Left hindlimb (tissue), 1 donor: Measurements from ENCODE around the gene PCDH1.
A peak's percentile ranks its signal among the peaks of the same experiment; 100 is the strongest.

ENCODE experiments used
- DNase-seq: peaks from one replicate; pipeline ENCODE4 v3.0.0-alpha.2; 2018

The PCDH1 gene

GRCh38 chr5:141852448-141852847 is 25.8 kb downstream of the PCDH1 start:
- no peak for DNase-seq

DNA sequence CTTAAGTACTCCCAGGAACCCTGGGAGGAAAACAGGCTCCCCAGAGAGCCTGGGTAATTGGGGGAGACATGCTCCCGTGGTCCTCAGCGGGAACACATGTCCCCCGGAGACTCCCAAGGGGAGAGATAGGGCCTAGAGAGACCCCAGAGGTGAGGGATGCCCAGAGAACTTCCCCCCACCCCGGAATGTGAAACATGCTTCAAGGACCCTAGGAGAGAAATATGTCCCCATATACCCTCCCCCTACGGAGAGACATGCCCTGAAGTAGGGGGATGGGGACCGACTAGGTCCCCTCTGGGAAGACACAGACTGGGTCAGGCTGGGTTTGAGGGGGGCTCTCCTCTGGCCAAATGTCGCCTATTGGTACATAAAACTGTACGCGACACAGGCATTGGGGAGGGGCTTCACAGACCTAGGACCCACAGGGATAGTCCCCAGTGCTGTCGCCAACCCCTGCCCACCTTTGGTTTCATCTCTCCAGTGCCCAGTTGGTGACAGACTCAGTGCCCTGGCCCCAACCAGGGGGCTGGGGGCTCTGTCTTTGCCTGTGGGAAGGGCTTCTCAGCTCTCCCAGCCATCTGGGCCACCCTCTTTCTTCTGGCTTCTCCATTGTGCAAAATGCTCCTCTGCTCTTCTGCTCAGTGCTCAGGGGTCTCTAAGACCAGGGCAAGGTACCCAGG is 26.9 kb downstream of the PCDH1 start:
- no peak for DNase-seq

GRCh38 chr5:141850786-141851185 is 27.4 kb downstream of the PCDH1 start:
- DNase-seq, result no peak

- DNase-seq, result peak; percentile 44
These were observed 27.9 kb downstream of the PCDH1 start for GRCh38 chr5:141850244-141850768.

- DNase-seq, result peak; percentile 90
These were observed 28.6 kb downstream of the PCDH1 start for GRCh38 chr5:141849415-141850243.

DNA sequence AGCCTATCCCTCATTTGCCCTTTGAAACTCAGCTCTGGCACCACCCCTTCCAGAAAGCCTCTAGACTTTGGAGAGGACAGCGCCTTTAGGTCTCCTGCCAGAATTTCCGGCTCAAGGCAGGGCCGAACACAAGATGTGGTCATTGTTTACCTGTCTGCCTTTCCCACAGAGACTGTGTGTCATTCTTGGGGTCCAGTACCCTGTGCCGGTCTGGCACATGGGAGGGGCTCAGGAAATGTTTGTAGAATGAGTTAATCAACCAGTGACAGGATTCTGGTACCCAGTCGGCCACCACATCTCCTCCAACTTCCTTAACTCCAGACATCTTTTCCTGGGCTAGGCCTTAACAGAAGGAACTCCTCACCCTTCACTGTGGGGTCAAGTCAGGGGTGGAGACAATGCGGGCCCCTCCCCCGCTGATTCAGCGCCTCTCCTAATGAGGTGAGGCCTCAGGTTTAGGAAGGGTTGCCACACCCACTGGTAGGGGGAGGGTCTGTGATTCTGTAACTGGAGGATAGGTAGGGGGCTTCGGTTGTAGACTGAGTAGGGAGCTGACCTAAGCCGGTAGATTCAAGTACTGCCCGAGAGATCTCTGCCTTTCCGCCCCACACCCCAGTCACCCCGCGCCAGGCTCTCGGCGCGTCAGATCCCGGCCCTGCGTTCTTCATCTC is 29.3 kb downstream of the PCDH1 start:
- peak; percentile 44 for DNase-seq

GRCh38 chr5:141846031-141846430 is 32.2 kb downstream of the PCDH1 start:
- DNase-seq, result no peak

- DNase-seq, result no peak
These were observed 32.8 kb downstream of the PCDH1 start for GRCh38 chr5:141845371-141845851.

DNA sequence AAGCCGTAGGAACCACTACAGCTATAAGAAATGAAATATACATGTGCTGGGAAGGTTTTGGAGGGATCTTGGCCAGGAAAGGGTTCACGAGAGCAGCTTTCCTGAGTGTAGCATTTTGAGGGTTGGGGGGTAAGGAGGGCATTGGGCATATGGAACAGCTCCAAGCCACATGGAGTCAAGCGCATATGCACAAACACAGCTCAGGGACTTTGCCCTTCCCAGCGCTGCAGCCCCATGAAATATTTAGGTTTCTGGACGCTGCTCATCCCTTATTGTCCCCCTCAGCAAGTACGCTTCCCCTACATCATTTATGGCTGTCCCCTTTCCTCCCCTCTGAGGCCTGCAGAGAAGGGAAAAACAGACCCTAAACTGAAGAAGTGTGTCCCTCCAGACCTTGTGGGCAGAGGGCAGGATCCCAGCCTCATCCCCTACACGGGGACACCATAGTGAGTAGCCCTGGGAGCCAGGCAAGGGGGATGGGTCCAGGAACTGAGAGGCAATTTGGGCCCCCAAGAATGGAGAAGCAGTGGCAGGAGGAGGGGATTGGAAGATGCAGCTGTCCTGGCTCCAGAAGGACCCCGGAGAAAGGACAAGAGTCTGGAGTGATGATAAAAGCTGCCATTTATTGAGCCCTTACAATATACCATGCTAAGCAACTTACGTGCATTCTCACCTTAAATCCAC is 33.7 kb downstream of the PCDH1 start:
- DNase-seq, result no peak

- DNase-seq, result no peak
These were observed 34.9 kb downstream of the PCDH1 start for GRCh38 chr5:141843156-141843927.

GRCh38 chr5:141841378-141842180 is 36.6 kb downstream of the PCDH1 start:
- DNase-seq, result no peak

GRCh38 chr5:141840826-141841360 is 37.3 kb downstream of the PCDH1 start:
- no peak for DNase-seq

GRCh38 chr5:141840280-141840812 is 37.9 kb downstream of the PCDH1 start:
- DNase-seq, result no peak

- DNase-seq, result no peak
These were observed 39.1 kb downstream of the PCDH1 start for GRCh38 chr5:141839015-141839513.

GRCh38 chr5:141838326-141839014 is 39.7 kb downstream of the PCDH1 start:
- DNase-seq, result no peak

DNA sequence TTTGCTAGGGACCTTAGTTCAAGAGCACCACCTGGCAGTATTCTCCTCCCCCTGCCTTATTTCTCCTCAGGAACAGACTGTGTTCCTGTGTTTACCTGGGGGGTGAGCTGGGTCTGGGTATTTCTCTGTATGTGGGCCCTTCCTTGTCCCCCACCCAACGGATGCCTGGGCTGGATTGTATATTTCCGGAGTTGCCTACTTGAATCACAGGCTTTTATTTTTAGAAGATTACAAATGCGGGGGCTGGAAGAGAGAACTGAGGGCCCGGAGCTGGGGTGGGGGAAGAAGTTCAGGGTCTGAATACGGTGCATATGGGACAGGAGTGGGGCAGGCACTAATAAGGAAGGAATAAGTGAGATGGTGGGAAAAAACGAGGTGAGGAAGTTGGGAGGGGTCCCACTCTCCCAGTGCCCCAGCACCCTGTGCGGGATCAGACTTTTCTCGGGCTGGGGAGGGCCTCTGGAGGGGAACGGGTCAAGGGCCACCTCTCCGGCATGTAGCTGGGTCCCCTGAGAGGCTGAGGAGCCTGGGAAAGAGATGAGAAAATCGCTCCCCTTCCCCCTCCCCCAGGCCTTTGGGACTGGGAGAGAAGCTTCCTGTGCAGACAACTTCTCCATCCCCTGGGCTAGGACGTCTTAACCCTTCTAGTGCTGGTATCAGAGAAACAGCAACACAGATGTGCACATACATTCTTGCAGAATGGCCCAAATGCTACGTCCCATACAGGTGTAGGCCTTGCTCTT is 42.1 kb downstream of the PCDH1 start:
- DNase-seq, result no peak

DNA sequence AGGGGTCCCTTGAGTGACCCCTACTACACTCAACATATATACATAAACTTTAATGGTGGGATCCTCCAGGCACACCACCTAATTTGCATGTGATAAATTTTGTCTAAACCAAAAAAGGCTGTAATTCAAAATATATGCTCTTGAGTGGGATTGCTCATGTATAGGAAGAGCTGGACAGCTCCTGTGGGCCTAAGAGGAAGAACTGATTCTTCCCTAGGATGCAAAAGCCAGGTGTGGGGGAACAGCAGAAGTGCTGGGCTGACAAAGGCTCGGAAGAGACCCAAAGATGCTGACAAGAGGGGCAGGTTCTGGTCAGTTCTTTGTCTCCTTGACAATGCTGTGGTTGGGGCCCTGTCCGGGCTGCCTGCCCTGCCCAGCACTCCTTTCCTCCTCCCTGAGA is 43.9 kb downstream of the PCDH1 start:
- no peak for DNase-seq

DNA sequence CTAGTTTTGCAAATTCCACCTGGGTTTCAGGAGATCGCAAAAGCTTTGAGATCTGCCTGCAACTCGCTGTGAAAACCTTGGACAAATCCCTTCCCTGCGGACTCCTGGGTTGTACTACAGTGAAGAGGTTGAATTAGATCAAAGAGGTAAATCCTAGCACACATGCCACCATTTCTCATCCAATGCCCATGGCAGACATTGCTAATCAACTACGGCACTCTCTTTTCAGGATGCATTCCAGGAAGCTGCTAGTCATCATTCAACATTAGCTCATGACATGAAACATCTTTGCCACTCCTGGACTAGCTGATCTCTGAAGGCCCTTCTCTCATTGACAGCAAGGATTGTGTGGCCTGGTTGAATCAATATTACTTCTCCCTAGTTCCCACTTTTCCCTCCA is 46.1 kb downstream of the PCDH1 start:
- no peak for DNase-seq

DNA sequence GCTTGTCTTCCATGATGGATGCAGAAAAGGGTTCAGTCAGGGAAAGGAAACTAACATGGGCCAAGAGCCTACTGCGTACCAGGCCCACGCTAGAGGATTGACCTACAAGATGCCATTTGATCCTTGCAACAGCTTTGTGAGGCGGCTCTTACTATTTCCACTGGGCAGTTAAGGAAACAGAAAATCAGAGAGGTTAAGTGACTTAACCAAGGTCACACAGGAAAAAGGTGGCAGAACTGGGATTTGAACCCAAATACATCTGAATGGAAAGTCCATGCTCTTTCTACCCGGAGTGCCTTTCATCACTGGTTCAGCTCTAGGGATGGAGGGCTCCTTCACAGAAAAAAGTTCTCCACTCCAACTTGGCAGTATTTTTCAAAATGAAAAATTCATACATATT is 50.0 kb downstream of the PCDH1 start:
- no peak for DNase-seq
